ENCODE measurements around the gene WDSUB1. TPM values are rescaled to one million over a fixed set of nuclear protein-coding genes. Genes with fewer than 3 reads are reported as not detected.

Gene WDSUB1
- total and polyA plus RNA-seq, 2 donors (not counting 3 experiments of a cell fraction or from before 2014, with no cell fraction given), result 4.0 to 4.8 TPM

- DNase-seq (ENCODE audit: low read depth, low spot score), result no peak
- H2AFZ ChIP-seq (ENCODE audit: low read depth, low read length), result no peak overlapping the region
- no peak for FAIRE-seq
- TF ChIP-seq GATA2 (IDR thresholded peaks at IDR 0.05; ENCODE audit: insufficient read depth, insufficient read length, low read depth, low read length), result no peak
- TF ChIP-seq, protein P1, sequence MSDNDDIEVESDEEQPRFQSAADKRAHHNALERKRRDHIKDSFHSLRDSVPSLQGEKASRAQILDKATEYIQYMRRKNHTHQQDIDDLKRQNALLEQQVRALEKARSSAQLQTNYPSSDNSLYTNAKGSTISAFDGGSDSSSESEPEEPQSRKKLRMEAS (IDR thresholded peaks at IDR 0.05; ENCODE audit: insufficient read depth, insufficient read length), result no peak
- H3K9me1 ChIP-seq (replicated peaks; ENCODE audit: control insufficient read depth, extremely low read depth, insufficient read depth, low read length), result no peaks in the 10 kb centered on the region
- ChIA-PET POLR2A (no interaction called here), CTCF (interaction anchor here (1.0 kb wide), 1 partner anchor 498 kb away, joined by 3 read pairs; no protein-coding TSS in a partner anchor)
- H3K9me3 ChIP-seq (replicated peaks; ENCODE audit: control insufficient read depth, insufficient read depth, low read length), result no peaks in the 10 kb centered on the region
- BruUV-seq (replicated peaks), result no TSS peak
- H3K79me2 ChIP-seq (ENCODE audit: control insufficient read depth, insufficient read depth, low read length), result no peaks in the 10 kb centered on the region
- no peak overlapping the region for H3K4me3 ChIP-seq (replicated peaks in 1 of 3; ENCODE audit: insufficient read depth in 1 of 3, low read depth in 1 of 3, low read length in 3 of 3)
- dilution Hi-C loops (cut with MboI; ENCODE audit: extremely low pct_ligation_motif_present, low sequenced_read_pairs), result no loop called here
- H4K20me1 ChIP-seq (replicated peaks; ENCODE audit: control insufficient read depth, extremely low read depth, insufficient read depth, low read length), result no peaks in the 10 kb centered on the region
- no peaks in the 10 kb centered on the region for H3K4me1 ChIP-seq (ENCODE audit: control insufficient read depth, extremely low read depth, insufficient read depth, low read length)
- no peak overlapping the region for H3K27ac ChIP-seq (ENCODE audit: insufficient read depth, low read depth, low read length)
- intact Hi-C loops (cut with micrococcal nuclease), result no loop called here
- no peak overlapping the region for H3K4me2 ChIP-seq (ENCODE audit: insufficient read depth, low read length)
- H3K36me3 ChIP-seq (ENCODE audit: control insufficient read depth in 2 of 2, extremely low read depth in 1 of 2, insufficient read depth in 2 of 2, low read length in 2 of 2), result peaks cover 10 to 43% of the 10 kb centered on the region in 2 experiments
- no peaks in the 10 kb centered on the region for H3K27me3 ChIP-seq (ENCODE audit: control insufficient read depth in 2 of 2, insufficient read depth in 2 of 2, low read length in 2 of 2)
- no peak overlapping the region for H3K9ac ChIP-seq (replicated peaks; ENCODE audit: extremely low read depth, insufficient read depth, low read length)
Observed at GRCh38 chr2:159214325-159214865, 72.1 kb downstream of the WDSUB1 start.

GRCh38 chr2:159213296-159213695, 73.2 kb downstream of the WDSUB1 start:
- peaks cover 6 to 39% of the 10 kb centered on the region in 2 experiments for H3K36me3 ChIP-seq (ENCODE audit: control insufficient read depth in 2 of 2, extremely low read depth in 1 of 2, insufficient read depth in 2 of 2, low read length in 2 of 2)
- BruUV-seq (replicated peaks), result no TSS peak
- no peaks in the 10 kb centered on the region for H4K20me1 ChIP-seq (replicated peaks; ENCODE audit: control insufficient read depth, extremely low read depth, insufficient read depth, low read length)
- H3K4me1 ChIP-seq (ENCODE audit: control insufficient read depth, extremely low read depth, insufficient read depth, low read length), result no peaks in the 10 kb centered on the region
- H3K4me3 ChIP-seq (replicated peaks in 1 of 3; ENCODE audit: insufficient read depth in 1 of 3, low read depth in 1 of 3, low read length in 3 of 3), result no peak overlapping the region
- no peak overlapping the region for H3K27ac ChIP-seq (ENCODE audit: insufficient read depth, low read depth, low read length)
- dilution Hi-C loops (cut with MboI; ENCODE audit: extremely low pct_ligation_motif_present, low sequenced_read_pairs), result no loop called here
- intact Hi-C loops (cut with micrococcal nuclease), result no loop called here
- H3K79me2 ChIP-seq (ENCODE audit: control insufficient read depth, insufficient read depth, low read length), result no peaks in the 10 kb centered on the region
- FAIRE-seq (no peak), DNase-seq (ENCODE audit: low read depth, low spot score) (no peak)
- TF ChIP-seq, protein P2, sequence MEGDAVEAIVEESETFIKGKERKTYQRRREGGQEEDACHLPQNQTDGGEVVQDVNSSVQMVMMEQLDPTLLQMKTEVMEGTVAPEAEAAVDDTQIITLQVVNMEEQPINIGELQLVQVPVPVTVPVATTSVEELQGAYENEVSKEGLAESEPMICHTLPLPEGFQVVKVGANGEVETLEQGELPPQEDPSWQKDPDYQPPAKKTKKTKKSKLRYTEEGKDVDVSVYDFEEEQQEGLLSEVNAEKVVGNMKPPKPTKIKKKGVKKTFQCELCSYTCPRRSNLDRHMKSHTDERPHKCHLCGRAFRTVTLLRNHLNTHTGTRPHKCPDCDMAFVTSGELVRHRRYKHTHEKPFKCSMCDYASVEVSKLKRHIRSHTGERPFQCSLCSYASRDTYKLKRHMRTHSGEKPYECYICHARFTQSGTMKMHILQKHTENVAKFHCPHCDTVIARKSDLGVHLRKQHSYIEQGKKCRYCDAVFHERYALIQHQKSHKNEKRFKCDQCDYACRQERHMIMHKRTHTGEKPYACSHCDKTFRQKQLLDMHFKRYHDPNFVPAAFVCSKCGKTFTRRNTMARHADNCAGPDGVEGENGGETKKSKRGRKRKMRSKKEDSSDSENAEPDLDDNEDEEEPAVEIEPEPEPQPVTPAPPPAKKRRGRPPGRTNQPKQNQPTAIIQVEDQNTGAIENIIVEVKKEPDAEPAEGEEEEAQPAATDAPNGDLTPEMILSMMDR (IDR thresholded peaks at IDR 0.05; ENCODE audit: extremely low read depth in 1 of 2, insufficient read depth in 1 of 2, low read depth in 1 of 2, low read length in 2 of 2), result no peak
- TF ChIP-seq GATA2 (IDR thresholded peaks at IDR 0.05; ENCODE audit: insufficient read depth, insufficient read length, low read depth, low read length) (no peak), POLR2AphosphoS5 (IDR thresholded peaks at IDR 0.05; ENCODE audit: insufficient read depth, low read depth, low read length) (no peak), EZH2 (IDR thresholded peaks at IDR 0.05; ENCODE audit: borderline replicate concordance, low read depth, low read length, severe bottlenecking) (no peak), POLR2A (IDR thresholded peaks at IDR 0.05; ENCODE audit: low read depth, low read length) (no peak), JUN (IDR thresholded peaks at IDR 0.05; ENCODE audit: borderline replicate concordance, insufficient read depth, insufficient read length, low read depth) (no peak), MYC (IDR thresholded peaks at IDR 0.05; ENCODE audit: low read depth, low read length) (no peak), FOS (IDR thresholded peaks at IDR 0.05; ENCODE audit: borderline replicate concordance, insufficient read depth, low read length) (no peak)
- TF ChIP-seq, protein P1 (IDR thresholded peaks at IDR 0.05; ENCODE audit: insufficient read depth, insufficient read length), result no peak
- no peaks in the 10 kb centered on the region for H3K9me3 ChIP-seq (replicated peaks; ENCODE audit: control insufficient read depth, insufficient read depth, low read length)
- ChIA-PET POLR2A (no interaction called here), CTCF (interaction anchor here (0.6 kb wide), 1 partner anchor 10 kb away, joined by 3 read pairs; no protein-coding TSS in a partner anchor)
- no peak overlapping the region for H2AFZ ChIP-seq (ENCODE audit: low read depth, low read length)
- no peaks in the 10 kb centered on the region for H3K27me3 ChIP-seq (ENCODE audit: control insufficient read depth in 2 of 2, insufficient read depth in 2 of 2, low read length in 2 of 2)
- no peak overlapping the region for H3K4me2 ChIP-seq (ENCODE audit: insufficient read depth, low read length)
- H3K9me1 ChIP-seq (replicated peaks; ENCODE audit: control insufficient read depth, extremely low read depth, insufficient read depth, low read length), result no peaks in the 10 kb centered on the region
- no peak overlapping the region for H3K9ac ChIP-seq (replicated peaks; ENCODE audit: extremely low read depth, insufficient read depth, low read length)
